ENCODE data around the gene CAMK2G. TPM values are rescaled to one million over a fixed set of nuclear protein-coding genes. Genes with fewer than 3 reads are reported as not detected.

Gene CAMK2G
- total and polyA plus RNA-seq, 2 experiments from 2014 or later = 30.6 to 34.1 TPM

- H3K27me3 ChIP-seq (ENCODE audit: insufficient read depth) = no peaks in the 10 kb centered on the region
- ATAC-seq (no peak), DNase-seq (ENCODE audit: low spot score) (no peak)
- H3K4me3 ChIP-seq = no peak overlapping the region
- no peak overlapping the region for H3K27ac ChIP-seq (ENCODE audit: low read depth)
- Mint-ChIP-seq H3K27ac (no peak overlapping the region), H3K4me1 (peaks cover under 1% of the 10 kb centered on the region; the same call in 1 of the 3 replicates), H3K9me3 (no peaks in the 10 kb centered on the region), H3K27me3 (ENCODE audit: insufficient read depth, low read depth, poor library complexity) (peaks cover 5% of the 10 kb centered on the region), H3K4me3 (no peak overlapping the region), H3K36me3 (ENCODE audit: low read depth) (peaks cover 27% of the 10 kb centered on the region)
- no peaks in the 10 kb centered on the region for H3K9me2 ChIP-seq (ENCODE audit: insufficient read depth)
- H3K4me2 ChIP-seq = no peak overlapping the region
- H2AFZ ChIP-seq = no peak overlapping the region
- H3K36me3 ChIP-seq (ENCODE audit: insufficient read depth) = peaks cover 6% of the 10 kb centered on the region
- H3K4me1 ChIP-seq (ENCODE audit: insufficient read depth) = no peaks in the 10 kb centered on the region
- no peaks in the 10 kb centered on the region; the same call in 1 of the 2 replicates for H3F3A ChIP-seq (replicated peaks; ENCODE audit: low read depth)
- no peaks in the 10 kb centered on the region for H3K79me2 ChIP-seq (replicated peaks; ENCODE audit: insufficient read depth)
- no peak for TF ChIP-seq CREB1 (CRISPR knock-in tag; IDR thresholded peaks at IDR 0.05; ENCODE audit: low read depth)
- no peak for TF ChIP-seq ZNF114 (CRISPR knock-in tag; IDR thresholded peaks at IDR 0.05)
- no peak for TF ChIP-seq REST (IDR thresholded peaks at IDR 0.05; ENCODE audit: unreplicated experiment)
- no peak for TF ChIP-seq EZH2 (IDR thresholded peaks at IDR 0.05; ENCODE audit: low read depth, unreplicated experiment)
- TF ChIP-seq EZH2phosphoT487 (IDR thresholded peaks at IDR 0.05; ENCODE audit: unreplicated experiment) = no peak
- TF ChIP-seq ETS1 (IDR thresholded peaks at IDR 0.05) = no peak
- no peak for TF ChIP-seq JUNB (IDR thresholded peaks at IDR 0.05; ENCODE audit: unreplicated experiment)
- no peak for TF ChIP-seq ZNF331 (CRISPR knock-in tag; IDR thresholded peaks at IDR 0.05; ENCODE audit: low read depth)
- no peak for TF ChIP-seq STAT1 (IDR thresholded peaks at IDR 0.05; ENCODE audit: unreplicated experiment)
- no peak for TF ChIP-seq CTCF (conservative IDR thresholded peaks at IDR 0.05; ENCODE audit: low read depth in 2 of 2)
- TF ChIP-seq NANOG (IDR thresholded peaks at IDR 0.05; ENCODE audit: borderline replicate concordance) = no peak
- no peak for TF ChIP-seq ZNF462 (CRISPR knock-in tag; IDR thresholded peaks at IDR 0.05)
- TF ChIP-seq POLR2AphosphoS5 (IDR thresholded peaks at IDR 0.05; ENCODE audit: low read depth) = no peak
- peaks cover 10% of the 10 kb centered on the region for H4K20me1 ChIP-seq (replicated peaks; ENCODE audit: insufficient read depth)
Observed at GRCh38 chr10:73836427-73836980, 37.9 kb downstream of the CAMK2G start.

All from GM23338 (cell line).